ENCODE measurements around the gene TMEM115.
A peak's percentile ranks its signal among the peaks of the same experiment; 100 is the strongest.

The TMEM115 gene

GRCh38 chr3:50380405-50381085, 21.2 kb upstream of the TMEM115 start:
- ATAC-seq (ENCODE audit: low read depth) (no peak), DNase-seq (ENCODE audit: low spot score) (no peak)
- Histone ChIP-seq H3K4me1 (ENCODE audit: insufficient read depth, poor library complexity, severe bottlenecking) (no peaks in the 10 kb centered on the region), H3K4me3 (ENCODE audit: severe bottlenecking) (no peak overlapping the region), H3K9me3 (ENCODE audit: severe bottlenecking) (no peaks in the 10 kb centered on the region), H3K36me3 (ENCODE audit: low read depth) (no peaks in the 10 kb centered on the region), H3K27ac (ENCODE audit: poor library complexity, severe bottlenecking) (no peak overlapping the region), H3K27me3 (ENCODE audit: insufficient read depth, poor library complexity, severe bottlenecking) (no peaks in the 10 kb centered on the region)
- TF ChIP-seq CTCF (IDR thresholded peaks at IDR 0.05; ENCODE audit: poor library complexity, severe bottlenecking) = no peak

- no peak overlapping the region for H3K4me3 ChIP-seq (ENCODE audit: severe bottlenecking)
- no peaks in the 10 kb centered on the region for H3K27me3 ChIP-seq (ENCODE audit: insufficient read depth, poor library complexity, severe bottlenecking)
- H3K27ac ChIP-seq (ENCODE audit: poor library complexity, severe bottlenecking) = no peak overlapping the region
- H3K4me1 ChIP-seq (ENCODE audit: insufficient read depth, poor library complexity, severe bottlenecking) = no peaks in the 10 kb centered on the region
- TF ChIP-seq CTCF (IDR thresholded peaks at IDR 0.05; ENCODE audit: poor library complexity, severe bottlenecking) = no peak
- H3K36me3 ChIP-seq (ENCODE audit: low read depth) = no peaks in the 10 kb centered on the region
- DNase-seq (ENCODE audit: low spot score) (no peak), ATAC-seq (ENCODE audit: low read depth) (no peak)
- no peaks in the 10 kb centered on the region for H3K9me3 ChIP-seq (ENCODE audit: severe bottlenecking)
These were observed 19.4 kb upstream of the TMEM115 start for GRCh38 chr3:50378757-50379156.

- no peak for ATAC-seq (ENCODE audit: low read depth)
- Histone ChIP-seq H3K27ac (ENCODE audit: poor library complexity, severe bottlenecking) (no peak overlapping the region), H3K27me3 (ENCODE audit: insufficient read depth, poor library complexity, severe bottlenecking) (no peaks in the 10 kb centered on the region), H3K36me3 (ENCODE audit: low read depth) (no peaks in the 10 kb centered on the region), H3K9me3 (ENCODE audit: severe bottlenecking) (no peaks in the 10 kb centered on the region), H3K4me3 (ENCODE audit: severe bottlenecking) (no peak overlapping the region), H3K4me1 (ENCODE audit: insufficient read depth, poor library complexity, severe bottlenecking) (no peaks in the 10 kb centered on the region)
- no peak for TF ChIP-seq CTCF (IDR thresholded peaks at IDR 0.05; ENCODE audit: poor library complexity, severe bottlenecking)
- DNase-seq (ENCODE audit: low spot score) = no peak
These were observed 18.7 kb upstream of the TMEM115 start for GRCh38 chr3:50378024-50378423.

GRCh38 chr3:50375258-50375931, 16.1 kb upstream of the TMEM115 start:
- Histone ChIP-seq H3K9me3 (ENCODE audit: severe bottlenecking) (no peaks in the 10 kb centered on the region), H3K27ac (ENCODE audit: poor library complexity, severe bottlenecking) (no peak overlapping the region), H3K4me3 (ENCODE audit: severe bottlenecking) (no peak overlapping the region), H3K36me3 (ENCODE audit: low read depth) (no peaks in the 10 kb centered on the region), H3K27me3 (ENCODE audit: insufficient read depth, poor library complexity, severe bottlenecking) (no peaks in the 10 kb centered on the region), H3K4me1 (ENCODE audit: insufficient read depth, poor library complexity, severe bottlenecking) (no peaks in the 10 kb centered on the region)
- peak; percentile 37 for ATAC-seq (ENCODE audit: low read depth)
- TF ChIP-seq CTCF (IDR thresholded peaks at IDR 0.05; ENCODE audit: poor library complexity, severe bottlenecking) = no peak
- no peak for DNase-seq (ENCODE audit: low spot score)
